IMR-90 (cell line): ENCODE results near the gene CLIC5. TPM values are rescaled to one million over a fixed set of nuclear protein-coding genes. Genes with fewer than 3 reads are reported as not detected.

Source experiments
- ATAC-seq: fragments of 200-7000 bp; cut with Tn5 transposase; 2 replicates; pipeline ENCODE4 v1.9.1; 2020; ENCODE audit warnings: low read depth, mild to moderate bottlenecking, moderate library complexity
- BruUV-seq: library from RNA; stranded (reverse); fragments of 400-500 nt; replicated peaks from 2 replicates; lab custom pipeline; 2021; lab: Mats Ljungman, UMichigan
- CTCF ChIA-PET: fragments of 300-600 bp; formaldehyde crosslinking; extraction: SDS; loops from one replicate; lab custom pipeline; 2021; ENCODE audit warnings: antibody characterized with exemption; lab: Yijun Ruan, JAX
- POLR2A ChIA-PET: fragments of 300-600 bp; sonication (Branson Sonifier 250); formaldehyde crosslinking; loops from one replicate; lab custom pipeline; 2022; ENCODE audit warnings: antibody characterized with exemption; ENCODE audit not compliant: unreplicated experiment; lab: Charles Lee
- DNase-seq: peaks from one replicate; pipeline ENCODE4 v3.0.0; 2013
- H2AFZ ChIP-seq: replicated peaks from 2 replicates; pipeline ENCODE3; 2013; ENCODE audit warnings: low read length, mild to moderate bottlenecking; ENCODE audit not compliant: poor library complexity
- H2AK5ac ChIP-seq: 2 replicates; pipeline ENCODE4 v1.6.1; 2013; ENCODE audit warnings: low read depth, low read length, inconsistent platforms
- H2AK9ac ChIP-seq: replicated peaks from 2 replicates; pipeline ENCODE3; 2013; ENCODE audit warnings: mild to moderate bottlenecking, low read depth, low read length, moderate library complexity; ENCODE audit not compliant: poor library complexity
- H2BK120ac ChIP-seq: 2 replicates; pipeline ENCODE4 v1.6.1; 2013; ENCODE audit warnings: low read depth, low read length, inconsistent platforms
- H2BK15ac ChIP-seq: 3 replicates; pipeline ENCODE4 v1.6.1; 2013; ENCODE audit warnings: low read depth, low read length, inconsistent platforms
- H2BK20ac ChIP-seq: 2 replicates; pipeline ENCODE4 v1.6.1; 2013; ENCODE audit warnings: low read depth, mild to moderate bottlenecking, inconsistent platforms, low read length, moderate library complexity
- H2BK5ac ChIP-seq: 2 replicates; pipeline ENCODE4 v1.6.1; 2013; ENCODE audit warnings: mild to moderate bottlenecking, low read depth, low read length, inconsistent platforms; ENCODE audit not compliant: poor library complexity, severe bottlenecking
- H3K14ac ChIP-seq: replicated peaks from 2 replicates; pipeline ENCODE4 v1.6.1; 2013; ENCODE audit warnings: low read depth, low read length, inconsistent platforms
- H3K18ac ChIP-seq: 2 replicates; pipeline ENCODE4 v1.6.1; 2013; ENCODE audit warnings: low read depth, low read length, control low read depth
- H3K23ac ChIP-seq: 2 replicates; pipeline ENCODE4 v1.6.1; 2013; ENCODE audit warnings: low read depth, low read length, inconsistent platforms
- H3K27ac ChIP-seq: 2 replicates; pipeline ENCODE4 v1.5.1; 2013; ENCODE audit warnings: mild to moderate bottlenecking, control low read depth, low read length; ENCODE audit not compliant: insufficient read depth
- H3K27me3 ChIP-seq: 2 replicates; pipeline ENCODE4 v1.6.1; 2013; ENCODE audit warnings: low read length; ENCODE audit not compliant: control insufficient read depth, insufficient read depth
- H3K36me3 ChIP-seq: 2 replicates; pipeline ENCODE4 v1.6.1; 2013; ENCODE audit warnings: low read length, mixed read lengths; ENCODE audit not compliant: control insufficient read depth, insufficient read depth
- H3K4ac ChIP-seq: 2 replicates; pipeline ENCODE4 v1.6.1; 2013; ENCODE audit warnings: low read depth, low read length, inconsistent platforms
- H3K4me1 ChIP-seq: 2 replicates; pipeline ENCODE4 v1.6.1; 2013; ENCODE audit warnings: low read length, mixed read lengths; ENCODE audit not compliant: control insufficient read depth, insufficient read depth
- H3K4me2 ChIP-seq: 2 replicates; pipeline ENCODE4 v1.6.1; 2013; ENCODE audit warnings: low read depth, mild to moderate bottlenecking, control low read depth, low read length, moderate library complexity
- H3K4me3 ChIP-seq: 2 replicates; pipeline ENCODE4 v1.5.1; 2013; ENCODE audit warnings: low read depth, mild to moderate bottlenecking, control low read depth, low read length, moderate library complexity; ENCODE audit not compliant: insufficient read depth
- H3K56ac ChIP-seq: 2 replicates; pipeline ENCODE4 v1.6.1; 2013; ENCODE audit warnings: low read length, inconsistent platforms; ENCODE audit not compliant: insufficient read depth; ENCODE audit errors: extremely low read depth
- H3K79me1 ChIP-seq, 2 experiments: 2 replicates each; pipeline ENCODE4 v1.6.1; 2013; ENCODE audit warnings: low read length in 2 of 2, inconsistent platforms in 1 of 2, low read depth in 1 of 2
- H3K9ac ChIP-seq: 2 replicates; pipeline ENCODE4 v1.6.1; 2013; ENCODE audit warnings: low read depth, low read length, control low read depth
- H3K9me1 ChIP-seq: 2 replicates; pipeline ENCODE4 v1.6.1; 2013; ENCODE audit warnings: low read length, inconsistent platforms; ENCODE audit not compliant: insufficient read depth
- H3K9me3 ChIP-seq: 2 replicates; pipeline ENCODE4 v1.6.1; 2013; ENCODE audit warnings: low read length; ENCODE audit not compliant: control insufficient read depth, insufficient read depth
- H4K20me1 ChIP-seq: 2 replicates; pipeline ENCODE4 v1.6.1; 2013; ENCODE audit warnings: low read length, inconsistent platforms; ENCODE audit not compliant: insufficient read depth
- H4K5ac ChIP-seq: 2 replicates; pipeline ENCODE4 v1.6.1; 2013; ENCODE audit warnings: mild to moderate bottlenecking, low read depth, low read length, control low read depth
- H4K8ac ChIP-seq, 2 experiments: 2 replicates each; pipeline ENCODE4 v1.6.1; 2013; ENCODE audit warnings: low read depth in 2 of 2, low read length in 2 of 2, control low read depth in 1 of 2, inconsistent platforms in 1 of 2
- H4K91ac ChIP-seq: 2 replicates; pipeline ENCODE4 v1.6.1; 2013; ENCODE audit warnings: low read depth, low read length, inconsistent platforms; ENCODE audit not compliant: insufficient read depth
- CEBPB ChIP-seq: IDR thresholded peaks from 2 replicates; pipeline ENCODE4 v1.6.1; 2012; ENCODE audit warnings: low read depth, low read length, improper control_type of control experiment
- MAFK ChIP-seq: IDR thresholded peaks from 2 replicates; pipeline ENCODE4 v1.6.1; 2012; ENCODE audit warnings: low read depth, low read length, improper control_type of control experiment
- POLR2A ChIP-seq: IDR thresholded peaks from 2 replicates; pipeline ENCODE4 v1.6.1; 2012; ENCODE audit warnings: mild to moderate bottlenecking, low read depth, low read length
- RFX5 ChIP-seq: IDR thresholded peaks from 2 replicates; pipeline ENCODE4 v1.8.0; 2012; ENCODE audit warnings: low read depth, mild to moderate bottlenecking, low read length, moderate library complexity
- WGBS, 2 experiments: methylation state at CpG; one replicate each; pipeline versions ENCODE4 v1.1.5 to v1.1.7; 2013; ENCODE audit warnings: missing lambda C conversion rate in 2 of 2; ENCODE audit not compliant: insufficient read length in 1 of 2; ENCODE audit errors: extremely low coverage in 2 of 2; 5-methylcytosine and 5-hydroxymethylcytosine counted together
- dilution Hi-C: fragments of 300-500 bp; cut with HindIII; formaldehyde crosslinking; loops from one replicate; pipeline ENCODE4 v1.14.3; 2018; ENCODE audit warnings: low sequenced_read_pairs; ENCODE audit not compliant: unreplicated experiment
- in situ Hi-C: fragments of 300-500 bp; cut with MboI; formaldehyde crosslinking; loops from 3 replicates; pipeline ENCODE4 v1.14.3; 2019; ENCODE audit warnings: low sequenced_read_pairs, inconsistent platforms, mixed read lengths
- intact Hi-C: fragments of 100-400 bp; cut with micrococcal nuclease; formaldehyde crosslinking; loops from 2 replicates; pipeline ENCODE4 v1.10.0; 2022
- polyA plus RNA-seq, 3 experiments: library from polyadenylated mRNA; depleted of rRNA; stranded (reverse); fragments of >200 nt; gene quantifications; 2 replicates each; pipeline ENCODE4 v1.2.3, GENCODE V29; 2012; ENCODE audit warnings: low replicate concordance in 1 of 3
- total RNA-seq: library from RNA; depleted of rRNA; stranded (reverse); fragments of >200 nt; gene quantifications from 2 replicates; pipeline ENCODE4 v1.2.3, GENCODE V29; 2012

CLIC5 gene
- total and polyA plus RNA-seq, 2 of the 4 experiments (the other 2 are of a cell fraction): not detected

DNA sequence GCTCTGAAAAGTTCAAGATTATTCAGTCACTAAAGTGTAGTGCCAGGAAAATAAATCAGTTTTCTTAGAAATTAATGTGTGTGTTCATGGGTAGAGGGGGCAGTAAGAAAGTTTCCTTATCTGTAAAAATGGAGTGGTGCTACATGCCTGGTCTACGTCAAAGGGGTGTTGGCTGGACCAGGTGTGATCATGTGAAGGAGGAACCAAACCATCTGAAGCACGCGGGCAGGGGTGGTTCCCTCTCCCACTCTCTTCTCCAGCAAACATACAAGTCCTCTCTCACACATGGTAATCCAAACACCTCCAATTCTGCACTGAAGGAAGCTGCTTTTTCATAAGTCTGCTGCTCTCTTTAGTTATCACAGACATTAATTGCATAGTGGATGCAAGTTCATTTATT lies 63.1 kb downstream of the CLIC5 start:
- Histone ChIP-seq H2AFZ (no peak overlapping the region), H2BK15ac (no peak overlapping the region), H3K4me2 (no peak overlapping the region), H2BK5ac (no peak overlapping the region), H4K91ac (no peak overlapping the region), H4K8ac (no peak overlapping the region), H2BK120ac (no peak overlapping the region), H3K23ac (no peak overlapping the region), H3K4ac (no peak overlapping the region), H2AK9ac (no peak overlapping the region), H3K36me3 (no peaks in the 10 kb centered on the region), H2BK20ac (no peak overlapping the region), H4K20me1 (no peaks in the 10 kb centered on the region), H2AK5ac (no peak overlapping the region), H3K18ac (no peak overlapping the region), H3K4me3 (no peak overlapping the region), H3K27ac (no peak overlapping the region), H3K56ac (no peak overlapping the region), H3K79me1 (no peaks in the 10 kb centered on the region), H3K4me1 (no peaks in the 10 kb centered on the region), H3K9me3 (no peaks in the 10 kb centered on the region), H3K27me3 (peaks cover 13% of the 10 kb centered on the region), H3K14ac (no peak overlapping the region), H3K9me1 (no peaks in the 10 kb centered on the region), H3K9ac (no peak overlapping the region), H4K5ac (no peak overlapping the region)
- in situ Hi-C loops (no loop called here), intact Hi-C loops (no loop called here), dilution Hi-C loops (no loop called here)
- POLR2A ChIA-PET: no interaction called here
- BruUV-seq: no TSS peak
- CTCF ChIA-PET: no interaction called here
- DNase-seq (no peak), ATAC-seq (no peak)
- TF ChIP-seq MAFK (no peak), POLR2A (no peak), RFX5 (no peak), CEBPB (no peak)
- no CpG with 5 or more reads among the region's 3 CpGs for WGBS, 2 experiments
